ENCODE results near the gene TMCO6.
"Not testable (repeated sequence)": the region's sequence is repeated elsewhere in the genome, so short reads cannot be mapped to it uniquely, and the experiment has no call there.

The TMCO6 gene

DNA sequence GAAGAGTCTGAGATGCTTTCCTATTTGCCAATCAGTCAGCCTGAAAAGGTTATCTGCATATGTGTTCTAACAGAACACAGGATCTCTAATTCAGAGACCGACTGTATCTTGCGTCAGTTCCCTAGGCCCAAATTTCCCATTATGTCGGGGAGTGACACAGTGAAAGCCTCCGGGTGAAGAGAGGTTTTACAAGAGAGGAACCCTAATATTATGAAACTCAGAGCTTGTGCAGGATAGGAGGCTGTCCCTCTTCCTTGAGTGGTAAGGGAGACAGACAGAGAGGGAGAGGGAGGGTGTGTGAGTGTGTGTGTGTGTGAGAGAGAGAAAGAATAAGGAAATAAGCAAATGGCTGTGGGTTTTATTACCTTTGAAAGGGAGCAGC lies 8.2 kb upstream of the TMCO6 start:
- DNase-seq = no peak

DNA sequence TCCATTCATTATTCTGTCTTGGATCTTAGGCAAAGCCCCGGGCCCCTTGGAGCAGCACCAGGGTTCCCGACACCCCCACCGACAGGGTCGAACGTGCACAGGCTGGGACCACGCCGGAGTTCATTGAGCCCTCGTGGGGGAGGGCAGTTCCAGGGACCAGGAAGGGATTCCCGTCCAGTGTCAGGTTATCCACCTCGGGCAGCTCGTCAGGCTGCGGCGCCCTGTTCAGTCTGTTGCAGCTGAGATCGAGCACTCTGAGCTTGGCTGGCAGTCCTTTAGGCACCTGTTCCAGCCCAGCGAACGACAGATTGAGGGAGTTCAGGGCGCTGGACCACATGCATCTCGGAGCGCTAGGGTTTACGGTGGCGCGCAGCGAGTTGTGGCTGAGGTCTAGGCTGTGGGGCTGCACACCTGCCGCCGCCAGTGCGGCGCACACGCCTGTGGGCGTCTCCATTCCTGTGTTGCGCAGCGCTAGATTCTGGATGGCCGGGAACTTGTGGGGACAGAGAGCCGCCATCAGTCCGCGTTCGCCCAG lies 7.4 kb upstream of the TMCO6 start:
- DNase-seq = peak; percentile 29

DNA sequence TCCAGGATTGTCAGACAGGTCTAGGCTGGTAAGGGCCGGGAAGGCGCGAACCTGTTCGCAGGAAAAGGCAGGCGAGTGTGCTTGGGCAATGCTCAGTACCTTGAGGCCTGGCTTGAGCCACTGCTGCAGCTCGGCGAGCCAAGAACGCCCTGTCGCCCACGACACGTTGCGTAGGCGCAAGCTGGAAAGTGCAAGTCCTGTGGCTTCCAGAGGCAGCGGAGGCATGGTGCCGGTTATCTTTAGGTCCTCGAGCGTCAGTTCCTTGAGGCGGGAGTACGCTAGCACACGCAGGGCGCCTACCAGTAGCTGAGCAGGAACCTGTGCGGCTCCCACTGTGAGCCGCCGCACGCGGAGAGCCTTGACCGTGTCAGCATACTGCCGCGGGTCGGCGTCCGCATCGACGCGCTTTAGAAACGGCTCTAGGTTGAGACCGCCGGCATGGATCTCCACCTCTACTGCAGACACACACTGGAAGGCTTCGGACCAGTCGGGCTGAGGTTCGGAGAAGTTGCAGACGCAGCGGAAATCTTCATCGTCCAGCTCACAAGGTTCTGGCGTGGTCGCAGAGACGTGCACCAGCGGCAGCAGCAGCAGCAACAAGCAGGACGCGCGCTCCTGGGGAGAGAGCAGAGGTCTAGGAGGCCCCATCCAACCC lies 6.8 kb upstream of the TMCO6 start:
- peak; percentile 53 for DNase-seq

DNA sequence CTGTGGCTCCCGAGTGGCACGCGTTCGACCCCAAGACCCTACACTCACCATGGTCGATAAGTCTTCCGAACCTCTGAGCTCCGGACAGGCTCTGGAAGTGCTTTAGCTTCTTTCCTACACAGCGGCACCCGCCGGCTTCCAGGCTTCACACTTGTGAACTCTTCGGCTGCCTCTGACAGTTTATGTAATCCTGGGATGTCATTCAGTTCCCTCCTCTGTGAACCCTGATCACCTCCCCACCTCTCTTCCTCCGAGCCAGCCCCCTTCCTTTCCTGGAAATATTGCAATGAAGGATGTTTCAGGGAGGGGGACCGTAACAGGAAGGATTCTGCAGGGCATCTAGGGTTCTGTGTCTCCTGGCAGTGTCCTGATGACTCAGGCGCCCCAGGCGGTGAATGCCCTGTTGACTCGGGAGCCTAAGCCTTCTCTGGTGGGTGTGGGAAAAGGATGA lies 6.2 kb upstream of the TMCO6 start, which contains the start of gene CD14:
Gene CD14 (minus strand): TSS at position 155 of the 451 bp plus-strand sequence. CDS start 104 bp downstream, at position 51.
- DNase-seq = peak; percentile 49

DNA sequence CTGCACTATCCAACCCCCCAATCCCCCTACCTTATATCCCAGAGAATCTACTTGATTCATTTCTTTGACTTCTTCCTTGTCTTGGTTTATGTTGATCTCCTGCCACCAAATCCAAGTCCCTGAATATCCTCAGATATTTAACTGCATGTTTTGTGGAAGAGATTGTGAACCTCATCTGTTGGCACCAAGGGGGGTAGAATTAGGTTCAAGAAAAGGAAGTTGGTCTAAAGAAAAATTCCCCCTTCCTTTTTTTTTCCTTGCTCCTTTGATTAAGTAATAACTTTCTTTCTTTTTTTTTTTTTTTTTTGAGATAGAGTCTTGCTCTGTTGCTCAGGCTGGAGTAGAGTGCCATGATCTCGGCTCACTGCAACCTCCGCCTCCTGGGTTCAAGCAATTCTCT lies 5.8 kb upstream of the TMCO6 start:
- DNase-seq = no peak

DNA sequence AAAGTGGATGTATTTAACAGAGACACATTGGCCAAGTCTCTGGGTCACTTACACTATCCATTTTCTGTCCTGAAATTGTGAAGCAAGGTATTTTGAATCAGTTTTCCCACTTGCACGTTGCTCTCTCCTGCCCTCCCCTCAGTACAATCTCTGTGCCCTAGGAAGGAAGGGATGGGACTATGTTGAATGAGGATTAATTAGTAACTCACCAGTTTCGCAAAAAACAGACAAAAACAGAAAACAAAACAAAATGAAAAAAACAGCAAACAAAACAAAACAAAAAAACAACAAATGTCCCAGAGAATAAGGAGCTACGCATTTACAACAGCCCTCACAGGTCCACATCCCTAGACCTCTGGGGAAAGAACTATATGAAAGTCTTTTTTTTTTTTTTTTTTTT lies 5.1 kb upstream of the TMCO6 start:
- DNase-seq = no peak

DNA sequence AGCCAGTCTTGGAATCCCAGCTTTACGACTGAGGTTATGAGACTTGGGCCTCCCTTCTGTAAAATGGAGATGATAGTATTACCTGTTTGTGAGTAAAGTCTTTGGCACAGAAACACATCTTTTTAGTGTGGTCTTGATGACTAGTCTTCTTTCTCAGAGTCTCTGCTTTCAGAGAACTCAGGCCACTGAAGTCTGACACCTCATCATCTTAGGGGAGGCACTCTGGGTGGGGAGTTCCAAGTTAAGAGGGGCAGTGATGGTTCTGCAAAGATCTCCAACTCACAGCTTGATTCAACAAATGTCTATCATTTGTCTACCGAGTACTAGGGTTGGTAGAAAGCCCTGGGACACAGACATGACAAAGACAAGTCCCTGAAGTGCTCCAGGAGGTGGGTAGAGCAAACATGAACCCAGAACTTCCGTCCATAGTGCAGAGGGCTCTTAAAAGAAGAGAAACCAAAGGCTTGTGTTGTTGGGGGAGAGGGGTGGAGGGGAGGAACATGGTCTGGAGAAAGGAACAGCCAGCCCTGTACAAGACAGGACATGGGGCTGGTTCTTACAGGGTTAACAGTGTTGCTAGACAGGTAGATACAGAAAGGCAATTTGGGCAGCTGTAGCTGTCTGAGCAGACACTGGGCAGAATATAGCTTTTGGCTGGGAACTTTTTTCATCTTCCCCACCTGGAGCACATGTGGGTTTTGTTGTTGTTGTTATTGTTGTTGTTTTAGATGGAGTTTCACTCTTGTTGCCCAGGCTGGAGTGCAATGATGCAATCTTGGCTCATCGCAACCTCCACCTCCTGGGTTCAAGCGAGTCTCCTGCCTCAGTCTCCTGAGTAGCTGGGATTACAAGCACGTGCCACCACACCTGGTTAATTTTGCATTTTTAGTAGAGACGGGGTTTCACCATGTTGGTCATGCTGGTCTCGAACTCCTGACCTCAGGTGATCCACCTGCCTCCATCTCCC lies 3.7 kb upstream of the TMCO6 start:
- DNase-seq = no peak

DNA sequence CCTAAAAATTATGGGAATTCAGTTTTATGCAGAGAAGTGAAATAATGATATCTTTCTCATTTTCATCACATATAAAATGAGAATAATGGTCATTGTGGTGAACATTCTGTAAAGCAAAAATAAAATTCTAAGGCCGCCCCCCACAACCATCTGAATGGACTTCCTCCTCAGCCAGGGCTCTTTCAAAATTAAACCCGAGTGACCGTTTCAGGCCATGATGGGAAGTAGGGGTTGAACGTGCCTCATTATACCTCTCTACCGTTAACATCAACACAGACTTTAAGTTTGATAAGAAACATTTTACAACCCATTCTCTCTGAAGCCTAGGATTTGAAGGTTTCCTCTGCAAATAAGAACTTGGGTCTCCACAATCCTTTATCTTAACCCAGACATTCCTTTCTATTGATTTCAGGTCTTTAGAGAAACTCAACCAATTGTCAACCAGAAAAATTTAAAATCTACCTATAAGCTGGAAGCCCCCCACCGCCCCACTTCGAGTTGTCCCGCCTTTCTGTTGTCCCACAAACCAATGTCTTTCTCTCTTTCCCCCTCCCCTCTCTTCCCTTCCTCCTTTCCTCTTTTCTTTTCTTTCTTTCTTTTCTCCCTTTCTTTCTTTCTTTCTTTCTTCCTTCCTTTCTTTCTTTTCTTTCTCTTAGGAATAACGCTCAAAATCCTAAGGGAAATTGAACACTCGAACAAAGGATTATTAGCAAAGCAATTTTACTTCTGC lies 1.7 kb upstream of the TMCO6 start:
- DNase-seq = no peak

DNA sequence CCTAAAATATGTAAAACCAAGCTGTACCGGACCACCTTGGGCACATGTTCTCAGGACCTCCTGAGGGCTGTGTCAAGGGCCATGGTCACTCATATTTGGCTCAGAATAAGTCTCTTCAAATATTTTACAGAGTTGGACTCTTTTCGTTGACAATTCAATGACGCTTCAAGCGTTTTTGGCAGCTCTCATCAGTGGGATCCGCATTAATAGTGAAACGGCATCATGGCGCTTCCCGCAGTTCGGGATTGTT lies 428 bp upstream of the TMCO6 start:
- DNase-seq = not testable (repeated sequence)

DNA sequence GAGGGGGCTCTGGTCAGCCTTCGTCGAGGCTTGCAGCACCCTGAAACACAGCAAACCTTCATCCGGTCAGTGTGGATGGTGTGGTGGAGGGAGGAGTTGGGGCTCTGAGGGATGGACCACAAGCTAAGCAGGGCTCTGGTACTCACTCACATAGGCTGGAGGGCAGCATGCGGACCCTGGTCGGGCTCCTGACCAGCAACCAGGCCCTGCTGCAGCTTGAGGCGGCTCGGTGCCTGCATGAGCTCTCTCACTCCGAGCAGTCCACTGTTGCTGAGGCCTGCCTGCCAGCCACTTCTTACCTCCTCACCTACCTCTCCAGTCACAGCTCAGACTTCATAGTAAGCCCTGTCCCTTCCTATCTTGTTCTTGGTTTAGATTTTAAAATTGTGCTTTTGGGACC lies 2.5 kb downstream of the TMCO6 start:
- DNase-seq = no peak

DNA sequence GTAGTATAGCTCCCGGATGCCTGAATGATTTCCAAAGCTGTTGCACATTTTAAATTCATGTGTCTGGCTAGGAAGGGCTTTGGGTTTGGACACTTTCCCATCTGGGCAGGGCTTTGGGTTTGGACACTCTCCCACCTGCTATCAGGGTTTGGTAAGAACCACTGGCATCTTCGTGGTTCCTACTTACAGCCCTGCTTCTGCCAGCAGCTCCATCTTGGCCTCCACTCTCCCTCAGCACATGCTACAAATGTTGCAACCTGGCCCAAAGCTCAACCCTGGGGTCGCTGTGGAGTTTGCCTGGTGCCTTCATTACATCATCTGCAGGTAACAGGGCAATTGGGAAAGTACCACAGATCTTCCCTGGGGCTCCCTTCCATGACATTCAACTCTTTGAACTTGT lies 3.5 kb downstream of the TMCO6 start:
- DNase-seq = no peak

DNA sequence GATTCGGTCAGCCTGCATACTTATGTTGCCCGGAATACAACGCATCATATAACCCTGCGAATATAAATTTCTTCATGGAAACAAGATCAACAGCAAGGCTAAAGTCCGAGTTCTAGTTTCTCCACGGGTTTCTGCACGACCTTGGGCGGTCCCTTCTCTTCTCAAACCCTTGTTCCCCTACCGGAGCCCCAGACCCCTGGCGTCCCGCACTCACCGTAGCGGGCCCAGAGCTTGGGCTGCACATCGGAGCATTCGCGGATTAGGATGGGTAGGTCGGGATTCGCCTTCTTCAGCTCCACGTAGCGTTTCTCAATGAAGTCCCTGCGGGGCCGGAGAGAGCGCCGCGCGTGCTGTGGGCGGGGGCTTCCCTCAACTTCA lies 7.8 kb downstream of the TMCO6 start:
- DNase-seq = peak; percentile 49

DNA sequence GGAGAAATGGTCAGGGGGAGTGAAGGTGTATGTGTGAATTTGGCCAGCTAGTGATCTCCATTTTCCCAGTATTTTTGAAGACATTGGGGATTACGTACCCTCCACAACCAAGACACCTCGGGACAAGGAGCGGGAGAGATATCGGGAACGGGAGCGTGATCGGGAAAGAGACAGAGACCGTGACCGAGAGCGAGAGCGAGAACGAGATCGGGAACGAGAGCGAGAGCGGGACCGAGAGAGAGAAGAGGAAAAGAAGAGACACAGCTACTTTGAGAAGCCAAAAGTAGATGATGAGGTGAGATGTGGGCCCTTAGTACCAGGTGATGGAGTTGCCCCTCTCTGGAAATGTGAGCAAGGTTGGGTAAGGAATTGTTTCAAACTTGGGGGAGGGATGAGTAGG lies 19.6 kb downstream of the TMCO6 start:
- DNase-seq = no peak

DNA sequence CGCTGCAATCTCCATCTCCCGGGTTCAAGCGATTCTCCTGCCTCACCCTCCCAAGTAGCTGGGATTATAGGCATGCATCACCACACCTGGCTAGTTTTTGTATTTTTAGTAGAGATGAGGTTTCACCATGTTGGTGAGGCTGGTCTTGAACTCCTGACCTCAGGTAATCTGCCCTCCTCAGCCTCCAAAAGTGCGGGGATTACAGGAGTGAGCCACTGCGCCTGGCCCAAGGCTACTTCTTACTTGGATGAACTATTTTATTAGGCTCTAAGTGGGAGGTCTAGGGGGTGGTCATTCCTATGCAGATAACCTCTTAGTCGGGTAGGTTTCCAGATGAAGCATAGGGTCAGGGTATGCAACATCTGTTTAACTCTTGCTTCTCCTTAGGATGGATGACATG lies 21.1 kb downstream of the TMCO6 start:
- not testable (repeated sequence) for DNase-seq

DNA sequence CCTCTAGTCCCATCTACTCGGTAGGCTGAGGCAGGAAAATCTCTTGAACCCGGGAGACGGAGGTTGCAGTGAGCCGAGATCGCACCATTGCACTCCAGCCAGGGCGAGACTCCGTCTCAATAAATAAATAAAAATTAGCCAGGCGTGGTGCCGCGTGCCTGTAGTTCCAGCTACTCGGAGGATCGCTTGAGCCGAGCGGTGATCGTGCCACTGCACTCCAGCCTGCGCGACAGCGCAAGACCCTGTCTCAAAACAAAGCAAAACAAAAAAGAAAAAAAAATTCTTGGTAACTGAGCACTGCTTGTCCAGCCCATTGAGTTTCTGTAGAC lies 24.7 kb downstream of the TMCO6 start:
- no peak for DNase-seq

DNA sequence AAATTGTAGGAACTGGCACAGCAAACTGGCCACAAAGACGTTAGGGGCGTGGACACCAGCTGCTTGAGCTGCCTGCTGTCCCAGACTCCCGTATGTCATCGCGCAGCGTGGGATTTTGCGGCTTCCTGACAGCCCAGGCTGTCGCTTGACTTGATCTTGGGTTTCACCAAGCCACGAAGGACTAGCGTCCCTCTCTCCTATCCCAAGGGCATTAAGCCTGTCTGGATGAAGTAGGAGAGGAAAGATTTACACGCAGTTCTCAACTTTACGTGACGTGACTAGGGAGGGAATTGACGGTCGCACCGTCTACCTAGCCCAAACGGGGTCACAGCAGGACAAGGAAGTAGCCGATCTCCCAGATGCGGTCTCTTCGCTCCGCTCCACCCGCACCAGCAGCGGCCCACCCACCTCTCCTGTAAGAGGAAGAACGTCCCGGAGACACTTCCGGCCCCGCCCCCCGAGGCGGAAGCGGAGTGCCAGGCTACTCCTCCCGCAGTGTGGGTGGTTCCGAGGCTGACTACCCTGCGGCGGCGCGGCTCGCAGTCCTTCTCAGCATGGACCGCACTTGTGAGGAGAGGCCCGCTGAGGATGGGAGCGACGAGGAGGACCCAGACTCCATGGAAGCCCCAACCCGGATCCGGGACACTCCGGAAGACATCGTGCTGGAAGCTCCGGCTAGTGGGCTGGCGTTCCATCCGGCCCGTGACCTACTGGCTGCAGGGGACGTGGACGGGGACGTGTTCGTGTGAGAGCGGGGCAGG lies 25.3 kb downstream of the TMCO6 start, which contains the start of gene WDR55:
Gene WDR55 (plus strand): TSS at position 546 of the 761 bp plus-strand sequence. CDS start 9 bp downstream, at position 555.
- DNase-seq = peak; percentile 96

DNA sequence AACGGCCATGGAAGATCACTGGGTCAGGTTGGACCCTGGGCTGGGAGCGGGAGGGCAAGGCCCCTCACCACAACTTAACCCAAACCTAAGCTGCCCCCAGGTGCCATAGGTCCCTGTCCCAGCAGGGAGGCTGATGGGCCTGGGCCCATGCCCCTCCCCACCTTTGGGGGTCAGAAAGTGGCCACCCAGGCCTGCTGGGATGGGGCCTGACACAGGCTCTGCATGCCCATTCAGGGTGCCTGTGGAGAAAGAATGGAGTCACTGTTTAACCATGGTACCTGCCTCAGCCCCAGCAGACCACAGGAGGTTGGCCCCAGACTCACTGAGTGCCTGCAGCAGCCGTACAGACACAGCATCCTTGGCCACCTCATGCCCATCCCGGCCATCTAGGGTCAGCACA lies 31.8 kb downstream of the TMCO6 start:
- DNase-seq = not testable (repeated sequence)

DNA sequence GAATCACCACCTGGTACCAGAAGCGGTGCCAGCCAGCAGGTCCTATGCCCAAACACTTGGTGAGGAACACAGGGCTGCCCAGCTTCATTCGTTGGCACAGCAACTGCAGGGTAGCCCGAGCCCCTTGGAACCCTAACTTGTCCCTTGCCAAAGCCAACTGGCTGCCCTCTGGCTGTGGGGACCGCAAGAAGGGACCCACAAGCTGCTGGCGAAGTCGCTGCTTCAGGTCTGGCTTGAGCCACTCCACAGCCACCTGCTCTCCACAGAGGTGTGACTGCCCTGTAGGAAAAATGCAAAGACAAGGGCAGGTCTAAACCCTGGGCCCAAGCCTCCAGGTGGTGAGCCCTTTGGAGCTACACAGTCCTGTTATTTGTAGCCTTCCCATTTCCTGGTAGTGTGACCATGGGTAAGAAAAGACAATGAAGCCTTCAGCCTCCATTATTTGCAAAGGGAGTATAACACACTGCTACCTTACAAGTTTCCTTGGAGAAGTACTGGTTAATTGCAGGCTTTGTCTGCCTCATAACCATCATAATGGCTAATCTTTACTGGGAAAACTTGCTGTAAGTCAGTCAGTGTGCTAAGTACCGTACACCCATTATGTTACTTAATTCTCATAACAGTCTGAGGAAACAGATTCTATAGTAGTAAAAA lies 32.3 kb downstream of the TMCO6 start:
- no peak for DNase-seq

DNA sequence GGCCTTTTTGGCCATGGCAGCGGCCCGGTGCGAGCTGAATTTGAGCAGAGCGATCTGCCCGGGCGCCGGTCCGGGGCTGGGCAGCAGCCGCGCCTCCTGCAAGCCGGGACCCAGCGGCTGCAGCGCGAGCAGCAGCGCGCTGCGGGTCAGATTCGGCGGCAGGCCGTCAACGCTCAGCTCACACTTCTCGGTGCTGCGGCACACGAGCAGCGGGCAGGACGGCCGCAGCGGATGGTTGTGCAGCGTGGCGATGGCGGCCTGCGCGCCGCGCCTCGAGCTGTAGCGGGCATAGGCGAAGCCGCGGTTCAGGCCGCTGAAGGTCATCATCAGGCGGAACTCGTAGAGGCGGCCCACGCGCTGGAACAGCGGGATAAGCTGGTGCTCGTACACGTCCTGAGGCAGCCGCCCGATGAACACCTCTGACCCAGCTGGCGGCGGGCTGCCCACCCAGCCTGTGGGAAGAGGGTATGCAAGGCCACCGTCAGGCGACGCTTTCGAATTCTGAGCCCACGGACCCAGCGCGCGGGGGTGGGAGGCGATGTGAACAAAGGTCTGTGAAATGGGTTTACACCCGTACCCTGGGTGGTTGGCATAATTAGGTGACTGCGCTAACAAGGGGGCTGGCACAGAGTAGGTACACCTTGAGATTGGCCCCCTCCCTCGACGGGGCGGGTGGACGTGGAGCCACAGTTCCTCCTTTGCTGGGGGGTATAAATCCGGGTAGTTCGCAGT lies 33.4 kb downstream of the TMCO6 start:
- DNase-seq = no peak

DNA sequence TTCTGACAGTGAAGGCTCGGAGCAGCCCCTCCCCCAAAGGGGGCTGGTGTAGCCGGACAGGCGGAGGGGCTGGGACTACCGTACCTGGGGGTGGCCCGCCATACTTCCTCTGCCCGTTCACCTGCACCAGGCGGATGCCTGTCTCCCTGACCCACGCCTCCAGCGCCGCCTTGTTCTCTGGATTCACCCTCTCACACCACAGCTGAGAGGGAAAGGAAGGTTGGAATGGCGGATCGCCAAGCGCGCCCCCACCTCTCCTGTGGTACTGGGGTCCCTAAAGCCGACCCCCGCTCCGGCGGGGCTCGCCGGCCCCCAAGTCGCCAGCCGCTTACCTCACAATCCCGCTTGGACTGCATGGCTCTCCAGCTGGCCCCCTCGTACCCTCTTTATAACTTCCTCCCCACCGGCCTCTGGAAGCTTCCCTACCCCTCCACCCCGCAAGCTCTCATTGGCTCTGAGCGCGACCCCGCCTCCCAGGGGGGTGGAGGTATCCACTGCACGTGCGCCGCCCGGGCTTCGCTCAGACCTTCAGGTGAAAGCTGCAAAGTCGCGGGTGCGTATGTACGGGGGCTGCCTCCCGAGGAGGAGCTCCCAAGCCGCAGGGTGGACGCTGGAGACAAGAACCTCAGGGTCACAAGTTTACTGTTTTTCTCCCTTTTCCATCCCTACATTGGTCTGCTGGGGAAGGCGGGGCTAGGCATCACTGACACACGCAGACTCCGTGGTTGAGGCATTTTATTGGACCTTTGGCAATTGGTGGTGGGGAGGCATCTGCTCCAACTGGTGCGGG lies 34.1 kb downstream of the TMCO6 start, which contains the start of gene DND1:
Gene DND1 (minus strand): TSS at position 390 of the 790 bp plus-strand sequence. CDS start 34 bp downstream, at position 356.
- DNase-seq = no peak
